ENCODE data around the gene AQP3.
"Not testable (repeated sequence)": the region's sequence is repeated elsewhere in the genome, so short reads cannot be mapped to it uniquely, and the experiment has no call there.

Gene AQP3

DNA sequence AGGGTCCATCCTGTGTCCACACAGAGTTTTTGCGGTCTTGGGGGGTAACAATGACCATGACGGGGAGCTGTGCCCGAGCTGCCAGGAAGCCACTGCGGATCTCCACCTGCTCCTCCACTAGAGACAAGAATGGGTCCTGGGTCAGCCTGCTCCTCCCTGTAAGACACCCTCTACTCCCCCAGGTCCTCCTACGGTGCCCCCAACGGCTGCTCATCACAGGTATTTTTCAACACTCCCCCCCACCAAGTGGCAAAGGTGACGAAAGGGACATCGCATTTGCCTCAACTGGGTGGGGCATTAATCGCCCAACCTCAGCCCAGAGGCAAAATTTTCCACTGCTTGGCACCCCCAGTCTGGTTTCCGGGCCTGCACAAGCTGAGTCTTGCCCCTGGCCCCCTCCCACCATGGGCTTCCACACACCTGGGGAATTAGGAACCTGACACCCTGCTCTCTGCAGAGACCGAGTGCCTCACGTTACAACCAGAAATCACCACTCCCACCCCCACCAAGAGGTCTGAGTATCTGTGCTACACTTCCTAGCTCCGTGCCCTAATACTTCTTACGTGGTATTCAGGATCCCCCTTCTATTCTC, 16.7 kb upstream of the AQP3 start:
- FAIRE-seq, result no peak

DNA sequence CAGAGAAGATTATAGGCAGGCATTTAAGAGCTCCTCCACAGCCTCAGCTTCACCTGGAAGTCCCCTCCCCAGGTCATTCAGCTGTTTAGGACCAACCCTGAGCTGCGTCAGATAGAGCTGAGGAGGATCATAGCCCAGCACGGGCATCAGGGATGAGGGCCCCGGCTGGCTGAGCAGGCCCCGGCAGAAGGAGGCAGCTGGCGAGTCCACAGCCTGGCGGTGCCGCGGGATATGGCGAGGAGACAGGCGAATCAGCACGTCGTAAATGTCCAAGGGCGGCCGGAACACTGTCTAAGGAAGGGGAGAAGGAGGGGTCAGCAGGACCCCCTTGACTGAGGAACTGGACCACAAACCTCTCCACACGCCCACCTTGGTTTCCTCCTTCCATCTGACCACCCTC, 15.8 kb upstream of the AQP3 start:
- no peak for FAIRE-seq

DNA sequence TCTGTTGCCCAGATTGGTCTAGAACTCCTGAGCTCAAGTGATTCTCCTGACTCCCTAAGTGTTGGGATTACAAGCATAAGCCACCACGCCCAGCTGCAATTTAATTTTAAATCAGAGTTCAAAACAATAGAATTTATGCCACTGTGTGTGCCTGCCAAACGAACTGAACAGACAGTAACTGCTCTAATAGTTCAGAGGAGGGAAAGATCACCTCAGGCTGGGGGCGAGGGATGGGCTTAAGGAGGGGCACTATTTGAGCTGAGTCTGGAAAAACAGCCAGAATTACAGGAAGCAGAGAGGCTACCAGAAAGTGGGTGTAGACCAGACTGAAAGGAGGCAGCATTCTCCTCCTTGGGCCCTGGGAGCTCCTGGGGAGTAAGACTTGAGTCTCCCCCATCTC, 14.1 kb upstream of the AQP3 start:
- FAIRE-seq, result no peak

DNA sequence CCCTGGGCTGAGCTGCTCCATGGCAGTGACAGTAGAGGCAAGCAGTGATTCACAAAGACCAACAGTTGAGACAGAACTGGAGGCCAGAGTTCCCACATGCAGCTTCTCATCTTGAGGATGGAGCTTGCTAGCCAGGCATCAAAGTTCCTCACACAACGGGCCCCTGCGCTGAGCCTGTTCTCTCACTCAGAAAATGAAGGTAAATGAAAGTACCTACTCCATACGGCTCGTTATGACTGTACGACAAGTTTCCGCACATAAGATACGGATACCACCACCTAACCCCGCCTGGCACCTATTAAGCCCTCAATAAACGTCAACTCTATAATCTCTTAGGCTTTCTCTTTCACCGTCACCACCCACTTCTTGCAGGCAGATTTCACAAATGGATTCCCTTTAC, 13.5 kb upstream of the AQP3 start:
- FAIRE-seq, result no peak

DNA sequence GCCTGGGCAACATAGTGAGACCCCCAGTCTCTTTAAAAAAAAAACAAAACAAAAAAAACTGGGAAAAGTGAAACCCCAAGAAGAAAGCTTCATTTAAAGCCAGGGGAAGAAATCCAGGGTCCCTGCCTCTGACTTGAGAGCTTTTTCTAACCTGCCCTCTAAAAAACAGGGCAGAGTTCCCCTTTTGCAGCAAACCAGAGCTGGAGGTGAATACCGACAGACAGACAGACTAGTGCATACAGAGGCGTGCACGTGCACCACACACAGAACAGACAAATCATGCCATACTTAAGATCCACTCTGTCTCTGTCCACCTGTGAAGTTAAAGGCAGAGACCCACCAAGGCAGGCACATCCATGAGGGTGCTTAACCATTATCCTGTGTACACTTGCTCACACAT, 11.7 kb upstream of the AQP3 start:
- FAIRE-seq, result no peak

DNA sequence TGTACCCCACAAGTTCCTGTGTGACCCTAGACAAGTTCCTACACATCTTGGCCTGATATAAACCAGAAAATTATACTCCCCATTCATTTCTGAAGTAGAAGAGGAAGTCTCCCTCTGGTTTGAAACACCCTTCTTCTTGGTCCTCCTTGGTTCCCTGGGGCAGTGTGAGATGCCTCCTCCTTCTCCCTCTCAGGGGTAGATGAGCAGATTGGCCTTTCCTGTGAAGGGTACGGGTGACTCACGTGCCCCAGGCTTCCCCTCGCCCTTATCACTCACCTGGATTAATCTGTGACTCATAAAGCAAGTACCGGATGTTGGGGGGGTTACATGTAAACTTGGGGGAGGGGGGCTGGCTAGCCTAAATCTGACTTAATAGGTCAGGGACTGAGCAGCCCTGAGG, 11.1 kb upstream of the AQP3 start:
- no peak for FAIRE-seq

DNA sequence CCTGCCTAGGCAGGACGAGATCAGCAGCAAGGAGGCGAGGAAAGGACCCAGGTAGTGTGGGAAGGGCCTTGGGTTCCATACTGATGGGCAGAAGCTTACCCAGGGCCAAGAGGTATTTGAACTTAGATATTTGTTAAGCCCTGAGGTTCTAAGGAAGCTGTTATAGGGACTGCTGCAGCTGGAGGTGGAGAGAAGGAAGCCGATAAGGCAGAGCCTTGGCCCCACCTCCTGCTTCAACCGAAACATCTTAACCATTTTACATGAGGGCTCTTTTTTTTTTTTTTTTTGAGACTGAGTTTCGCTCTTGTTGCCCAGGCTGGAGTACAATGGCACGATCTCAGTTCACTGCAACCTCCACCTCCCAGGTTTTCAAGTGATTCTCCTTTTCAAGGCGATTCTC, 8.6 kb upstream of the AQP3 start:
- FAIRE-seq, result no peak

DNA sequence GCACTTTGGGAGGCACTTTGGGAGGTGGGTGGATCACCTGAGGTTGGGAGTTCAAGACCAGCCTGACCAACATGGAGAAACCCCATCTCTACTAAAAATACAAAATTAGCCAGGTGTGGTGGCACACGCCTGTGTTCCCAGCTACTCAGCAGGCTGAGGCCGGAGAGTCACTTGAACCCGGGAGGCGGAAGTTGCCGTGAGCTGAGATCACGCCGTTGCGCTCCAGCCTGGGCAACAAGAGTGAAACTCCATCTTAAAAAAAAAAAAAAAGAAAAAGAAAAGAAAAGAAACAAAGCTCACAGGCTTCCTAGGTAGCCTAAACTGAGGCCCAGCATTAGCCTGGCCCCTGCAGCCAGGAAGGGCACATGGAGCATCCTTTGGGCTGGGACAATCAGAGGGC, 8.1 kb upstream of the AQP3 start:
- FAIRE-seq, result not testable (repeated sequence)

DNA sequence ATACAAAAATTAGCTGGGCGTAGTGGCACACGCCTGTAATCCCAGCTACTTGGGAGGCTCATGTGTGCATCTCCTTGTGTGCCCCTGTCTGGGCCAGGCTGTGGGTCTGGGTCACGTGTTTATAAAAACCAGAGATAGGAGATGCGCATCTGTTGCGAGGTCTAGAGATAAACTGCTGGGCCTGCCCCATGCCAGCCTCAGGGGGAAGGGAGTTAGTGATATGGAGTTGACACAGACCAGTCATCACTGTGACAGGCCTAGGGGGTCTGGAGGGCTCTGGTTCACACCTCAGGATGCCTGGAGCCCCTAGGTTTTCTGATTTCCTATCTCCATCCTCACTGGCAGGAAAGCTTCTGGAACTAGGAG, 7.3 kb upstream of the AQP3 start:
- FAIRE-seq, result not testable (repeated sequence)

DNA sequence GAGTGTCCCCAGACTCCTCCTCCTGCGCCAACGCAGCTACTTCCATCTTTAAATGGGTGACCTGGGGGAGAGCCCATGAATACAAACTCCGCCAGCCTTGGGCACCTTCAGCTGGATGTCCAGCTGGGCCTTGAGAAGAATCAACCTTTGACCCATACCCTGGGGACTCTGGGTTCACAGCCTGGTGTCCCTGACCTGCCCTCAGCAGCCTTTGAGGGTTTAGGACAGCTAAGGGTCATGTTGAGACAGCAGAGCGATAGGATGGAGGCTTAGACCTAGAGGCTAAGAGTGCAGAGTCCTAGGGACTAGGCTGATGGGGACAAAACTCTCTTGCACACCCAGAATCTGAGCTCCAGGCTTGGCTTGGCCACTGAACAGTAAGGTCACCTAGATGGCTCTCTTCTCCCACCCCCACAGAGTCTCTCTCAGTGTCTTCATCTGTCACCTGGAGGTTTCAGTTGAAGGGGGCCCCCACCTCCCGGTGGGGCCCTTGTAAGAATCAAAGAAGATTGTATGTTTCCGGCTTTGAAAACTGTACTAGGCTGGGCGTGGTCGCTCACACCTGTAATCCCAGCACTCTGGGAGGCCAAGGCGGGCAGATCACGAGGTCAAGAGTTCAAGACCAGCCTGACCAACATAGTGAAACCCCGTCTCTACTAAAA, 6.7 kb upstream of the AQP3 start:
- FAIRE-seq, result no peak

DNA sequence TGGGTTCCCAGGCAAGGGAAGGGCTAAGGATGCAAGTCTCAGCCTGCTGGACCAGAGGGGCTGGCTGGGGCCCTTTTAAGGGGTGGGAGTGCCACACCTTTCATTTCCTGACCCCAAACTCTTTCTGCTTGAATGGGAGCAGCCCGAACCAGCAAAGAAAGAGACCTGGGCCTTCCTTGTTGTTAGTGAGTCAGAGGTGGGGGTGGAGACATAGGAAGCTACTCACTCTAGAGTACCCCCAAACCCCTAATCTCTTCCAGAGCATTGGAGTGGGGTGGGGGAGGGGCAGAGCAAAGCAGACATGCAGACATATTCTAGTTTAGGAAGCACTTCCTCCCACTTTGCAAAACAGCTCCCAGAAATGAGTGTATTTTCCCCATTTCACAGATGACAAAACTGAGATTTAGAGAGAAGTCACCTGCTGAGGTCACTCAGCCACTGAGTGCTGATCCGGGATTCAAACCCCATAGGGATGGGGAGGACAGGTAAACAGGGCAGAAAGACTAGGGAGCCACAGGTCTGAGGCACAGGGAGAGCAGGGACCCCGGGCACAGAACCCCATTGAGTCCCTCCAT, 6.0 kb upstream of the AQP3 start:
- no peak for FAIRE-seq

DNA sequence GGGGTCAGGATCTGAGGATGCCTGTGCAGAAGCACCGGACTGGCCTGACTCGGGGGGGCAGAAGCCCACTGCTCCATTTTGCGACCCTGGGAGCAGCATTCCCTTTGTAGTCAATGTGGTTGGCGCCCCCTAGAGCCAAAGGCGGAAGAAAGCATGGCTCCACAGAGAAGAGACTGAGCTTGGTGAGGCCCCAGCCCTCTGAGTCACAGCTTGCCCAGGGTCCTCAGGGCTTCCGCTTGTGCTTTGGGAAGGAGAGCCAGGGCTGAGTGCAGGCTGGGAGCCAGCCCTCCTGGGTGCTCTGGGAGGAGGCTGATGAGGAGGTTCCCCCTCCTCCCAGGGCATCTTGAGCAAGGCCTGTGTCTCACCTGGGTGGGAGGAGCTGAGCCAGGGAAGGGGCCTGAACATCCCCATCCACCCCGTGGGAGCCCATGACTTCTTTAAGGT, 5.5 kb upstream of the AQP3 start:
- FAIRE-seq, result no peak

DNA sequence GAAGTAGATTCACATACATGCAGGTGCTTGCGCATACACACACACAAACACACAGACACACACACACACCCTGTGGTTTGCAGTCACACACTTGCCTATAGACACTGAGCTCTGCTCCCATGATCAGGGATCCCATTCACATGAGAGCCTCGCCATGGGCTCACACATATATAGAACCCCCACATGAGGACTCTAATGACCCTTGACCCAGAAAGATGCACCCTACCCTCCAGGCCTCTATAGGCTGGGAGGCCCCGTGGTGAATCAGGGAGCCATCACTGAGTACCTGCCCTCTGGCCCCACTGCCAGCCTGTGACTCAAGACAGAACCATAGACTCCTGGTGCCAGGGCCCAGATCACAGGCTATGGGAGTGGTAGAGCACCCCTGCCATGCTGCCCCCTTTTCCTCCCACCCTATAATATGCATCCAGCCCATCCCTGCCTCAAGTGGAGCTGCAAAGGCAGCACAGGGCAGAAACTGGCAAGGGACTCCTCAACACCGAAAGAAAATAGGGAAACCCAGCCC, 3.3 kb upstream of the AQP3 start:
- no peak for FAIRE-seq

DNA sequence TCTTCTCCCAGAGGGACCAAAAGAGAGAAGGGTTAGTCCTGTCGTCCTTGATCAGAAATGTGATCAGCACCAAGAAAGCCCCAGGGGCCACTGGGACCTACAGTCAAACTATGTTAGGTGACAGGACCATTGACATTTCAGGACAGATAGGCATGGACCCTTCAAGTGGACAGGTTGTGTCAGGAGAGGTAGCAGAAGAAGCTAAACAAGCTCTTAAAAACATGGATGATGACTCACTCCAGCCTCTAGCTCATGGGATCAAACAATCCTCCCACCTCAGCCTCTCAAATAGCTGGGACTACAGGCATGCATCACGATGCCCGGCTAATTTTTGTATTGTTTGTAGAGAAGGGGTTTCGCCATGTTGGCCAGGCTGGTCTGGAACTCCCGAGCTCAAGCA, 2.3 kb upstream of the AQP3 start:
- no peak for FAIRE-seq

DNA sequence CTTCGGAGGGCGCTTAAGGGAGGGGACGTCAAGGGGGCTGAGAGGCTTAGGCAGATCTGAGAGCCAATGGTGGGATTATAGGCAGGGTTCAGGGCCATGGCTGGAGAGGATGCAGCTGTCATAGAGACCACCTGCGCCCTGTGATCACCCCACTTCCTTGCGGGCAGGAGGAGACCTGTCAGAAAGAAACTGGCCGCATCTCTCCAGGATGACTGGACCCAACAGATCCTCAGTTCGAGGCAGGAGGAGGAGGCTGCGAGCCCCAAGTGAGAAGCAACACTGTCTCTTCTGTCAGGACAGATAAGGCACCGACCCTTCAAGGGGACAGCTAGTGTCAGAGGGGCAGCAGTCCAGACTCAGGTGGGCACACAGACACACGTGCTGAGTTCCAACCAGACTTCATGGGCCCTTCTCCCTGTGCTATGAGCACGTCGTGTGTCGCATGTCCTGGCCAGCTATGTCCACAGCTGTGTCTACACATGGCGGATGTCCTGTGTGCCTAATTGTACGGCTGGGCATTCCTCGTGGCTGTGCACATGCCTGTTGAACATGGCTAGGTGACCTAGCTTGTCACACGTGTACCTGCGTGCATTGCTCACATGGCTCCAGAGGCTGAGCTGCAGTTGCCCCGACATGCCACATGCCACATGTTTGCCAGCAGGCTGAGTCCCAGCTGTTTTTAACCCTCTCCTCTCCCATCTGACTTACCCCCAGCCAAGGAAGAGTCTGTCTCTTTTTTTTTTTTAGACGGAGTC, 583 bp upstream of the AQP3 start:
- no peak for FAIRE-seq

DNA sequence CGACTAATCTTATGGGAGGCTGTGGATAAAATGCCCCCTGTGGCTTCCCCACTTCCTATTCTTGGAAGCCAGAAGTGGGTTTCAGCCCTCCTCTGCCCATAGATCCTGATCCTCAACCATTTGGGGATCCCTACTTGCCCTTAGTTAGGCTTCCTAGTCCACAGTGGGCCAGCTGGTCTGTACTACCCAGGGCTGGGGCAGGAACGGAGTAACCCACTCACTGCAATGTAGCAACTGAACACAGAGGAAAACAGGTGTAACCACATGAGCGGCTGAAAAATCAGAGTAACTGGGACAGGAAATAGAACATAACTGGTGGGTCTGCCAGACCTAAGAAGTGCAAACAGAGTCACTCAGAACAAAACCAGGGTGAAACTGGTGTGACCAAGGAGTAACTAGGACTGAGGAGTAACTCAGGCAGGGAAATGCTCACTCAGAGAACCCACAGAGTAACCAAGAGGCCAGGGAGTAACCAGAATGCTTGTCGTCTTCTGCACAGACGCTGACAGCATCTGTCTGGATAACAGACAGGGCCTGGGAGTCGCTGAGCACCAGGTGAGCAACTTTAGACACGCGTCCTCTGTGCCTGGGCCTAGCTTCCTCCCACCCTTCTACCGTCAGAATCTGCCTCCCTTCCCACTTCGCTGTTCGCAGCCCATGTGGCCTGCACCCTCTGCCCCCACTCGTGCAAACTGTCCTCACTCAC, 1.0 kb downstream of the AQP3 start:
- no peak for FAIRE-seq

DNA sequence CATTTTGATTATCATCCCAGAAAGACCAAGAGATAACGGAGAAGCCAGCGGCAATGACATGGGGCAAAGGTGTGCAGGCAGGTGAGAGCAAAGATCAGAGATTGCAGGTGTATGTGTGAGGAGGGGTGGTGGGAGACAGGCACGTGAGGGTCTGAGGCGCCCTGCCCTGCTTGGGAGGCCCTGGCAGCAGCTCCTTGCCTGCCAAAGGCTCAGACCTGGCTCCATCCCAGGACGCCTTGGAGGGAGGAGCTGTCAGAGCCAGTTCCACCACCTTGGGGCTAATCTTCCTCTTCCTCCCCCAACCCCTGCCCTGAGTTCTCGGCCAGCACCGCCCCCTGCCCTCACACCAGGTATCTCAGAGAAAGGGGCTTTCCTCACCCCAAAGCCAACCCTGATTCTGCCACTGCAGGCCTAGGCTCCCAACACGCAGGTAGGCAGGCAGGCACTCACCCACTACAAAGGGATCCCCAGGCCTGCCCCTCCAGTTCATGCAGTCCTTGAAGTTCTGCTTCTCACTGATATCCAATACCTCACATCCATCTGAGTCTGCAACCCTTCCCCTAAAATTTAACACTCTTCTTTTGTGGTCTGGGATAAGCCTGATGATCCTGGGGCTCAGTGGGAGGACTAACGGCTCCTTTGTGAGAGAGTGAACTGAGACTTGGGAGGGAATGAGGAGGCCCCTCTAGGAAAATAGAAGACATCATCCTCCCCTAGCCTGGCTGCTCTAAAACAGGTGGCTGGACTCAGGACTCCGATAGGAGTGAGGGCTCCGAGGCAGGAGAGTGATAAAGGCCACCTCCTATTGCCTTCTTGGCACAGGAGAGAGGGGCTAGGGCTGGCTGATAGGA, 1.8 kb downstream of the AQP3 start:
- FAIRE-seq, result no peak

DNA sequence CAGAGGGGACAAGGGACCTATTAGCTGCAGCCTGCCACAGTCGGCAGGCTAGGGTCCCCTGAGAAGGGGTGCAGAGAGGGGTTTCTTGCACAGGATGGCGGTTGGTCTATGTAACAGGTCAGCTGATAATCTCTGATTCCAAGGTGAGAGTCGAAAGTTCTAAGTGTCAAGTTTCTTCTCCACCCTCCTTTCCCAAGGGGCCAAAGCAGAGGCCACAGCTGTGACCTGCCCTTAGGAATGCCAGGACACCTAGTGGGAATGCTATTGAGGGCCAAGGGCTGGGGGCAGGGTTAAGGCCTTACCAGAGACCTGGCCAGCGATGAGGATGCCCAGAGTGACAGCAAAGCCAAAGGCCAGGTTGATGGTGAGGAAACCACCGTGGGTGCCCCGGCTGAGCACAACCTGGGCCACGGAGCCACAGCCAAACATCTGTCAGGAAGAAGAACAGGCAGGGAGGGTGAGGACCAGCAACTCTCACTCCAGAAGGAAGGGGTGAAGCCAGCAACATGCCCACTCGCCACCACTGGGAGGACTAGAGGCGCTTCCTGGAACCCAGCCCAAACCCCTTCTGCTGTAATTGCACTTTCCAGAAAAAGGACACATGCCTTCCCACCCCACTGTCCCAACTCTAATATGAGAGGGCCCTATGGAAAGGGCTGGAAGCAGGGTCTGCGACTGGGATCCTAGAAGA, 3.8 kb downstream of the AQP3 start:
- no peak for FAIRE-seq

DNA sequence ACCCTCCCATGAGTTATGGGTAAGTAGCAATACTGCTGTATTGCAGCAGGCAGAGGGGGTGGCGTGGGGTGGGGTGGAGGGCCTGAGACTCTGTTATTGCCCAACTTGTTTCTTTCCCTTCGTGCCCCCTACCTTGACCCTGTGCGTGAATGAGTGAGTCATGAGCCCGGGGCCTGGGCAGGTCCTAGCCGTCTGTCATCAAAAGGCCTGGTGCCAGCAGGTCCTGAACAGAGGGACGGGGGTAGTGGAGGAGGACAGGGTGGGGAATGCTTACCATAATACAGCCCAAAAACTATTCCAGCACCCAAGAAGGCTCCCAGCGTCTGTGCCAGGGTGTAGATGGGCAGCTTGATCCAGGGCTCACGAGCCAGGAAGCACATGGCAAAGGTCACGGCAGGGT, 4.3 kb downstream of the AQP3 start:
- FAIRE-seq, result no peak

DNA sequence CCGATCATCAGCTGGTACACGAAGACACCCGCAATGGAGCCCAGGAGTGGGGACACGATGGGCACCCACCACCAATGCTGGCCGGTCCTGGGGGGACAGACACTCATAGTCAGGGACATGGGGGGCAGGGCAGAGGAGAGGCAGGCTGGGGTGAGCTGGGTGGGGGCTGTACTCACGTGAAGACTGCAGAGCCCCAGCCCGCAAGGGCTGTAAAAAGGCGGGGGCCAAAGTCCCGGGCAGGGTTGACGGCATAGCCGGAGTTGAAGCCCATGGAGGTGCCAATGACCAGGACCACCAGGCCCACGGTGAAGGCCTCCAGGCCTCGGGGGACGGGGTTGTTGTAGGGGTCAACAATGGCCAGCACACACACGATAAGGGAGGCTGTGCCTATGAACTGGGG, 5.3 kb downstream of the AQP3 start:
- no peak for FAIRE-seq

DNA sequence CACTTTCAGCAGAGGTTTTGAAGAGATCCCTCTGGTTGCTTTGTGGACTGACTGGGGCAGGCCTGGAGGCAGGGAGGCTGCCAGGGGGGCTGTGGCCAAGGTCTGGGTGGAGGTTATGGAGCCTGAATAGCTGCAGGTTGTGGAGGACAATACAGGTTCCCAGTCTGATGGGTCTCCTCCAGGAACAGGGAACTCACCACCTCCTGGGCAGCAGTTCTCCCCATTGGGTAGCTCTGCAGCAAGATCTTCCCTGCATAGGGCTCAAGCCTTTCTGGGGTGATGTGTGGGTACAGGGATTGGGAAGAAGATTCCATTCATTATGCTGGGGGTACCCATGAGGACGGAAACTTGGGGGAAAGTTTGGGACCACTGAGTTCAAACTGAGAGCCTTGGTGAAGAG, 6.8 kb downstream of the AQP3 start:
- FAIRE-seq, result no peak

DNA sequence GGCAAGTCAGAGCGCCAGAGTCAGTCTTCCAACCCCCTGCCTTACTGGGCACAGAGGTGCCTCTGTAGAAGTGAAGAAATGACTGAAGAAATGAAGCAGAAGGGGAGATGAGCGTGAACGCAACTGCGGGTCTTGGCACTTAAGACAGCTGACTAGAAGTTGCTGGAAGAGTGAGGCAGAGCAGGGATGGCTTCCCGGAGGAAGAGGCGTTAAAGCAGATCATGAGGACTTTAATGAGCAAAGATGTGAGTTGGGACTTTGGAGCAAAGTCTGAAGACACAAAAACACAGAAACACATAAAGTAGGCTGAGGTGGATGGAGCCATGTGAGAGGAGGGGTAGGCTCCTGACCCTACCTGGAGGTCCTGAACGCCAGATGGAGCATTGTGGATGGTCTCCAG, 7.2 kb downstream of the AQP3 start:
- no peak for FAIRE-seq
